HuH-7 (cell line): ENCODE results near the gene HDAC4.

Source experiments
- DNase-seq: peaks from one replicate; pipeline ENCODE4 v3.0.0; 2011; ENCODE audit warnings: low spot score

The HDAC4 gene

DNA sequence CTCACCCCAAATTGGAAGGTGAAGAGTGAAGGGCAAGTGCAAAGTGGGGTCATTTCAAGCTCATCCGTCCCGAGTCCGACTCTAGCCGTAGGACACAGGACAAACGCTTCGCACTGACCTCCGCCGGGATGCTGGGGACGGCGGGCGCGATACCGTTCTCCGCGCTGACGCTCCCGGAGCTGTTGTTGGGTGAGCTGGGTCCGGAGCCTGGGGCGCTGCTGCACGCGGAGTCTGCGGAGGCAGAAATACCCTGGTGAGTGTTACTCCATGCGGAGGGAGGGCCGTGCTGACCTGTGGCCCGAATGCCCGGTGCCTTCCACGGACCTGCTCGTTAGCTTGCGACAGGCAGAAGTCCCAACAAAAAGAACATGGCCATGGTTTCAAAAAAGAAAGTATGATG, 261.3 kb downstream of the HDAC4 start:
- DNase-seq = no peak

DNA sequence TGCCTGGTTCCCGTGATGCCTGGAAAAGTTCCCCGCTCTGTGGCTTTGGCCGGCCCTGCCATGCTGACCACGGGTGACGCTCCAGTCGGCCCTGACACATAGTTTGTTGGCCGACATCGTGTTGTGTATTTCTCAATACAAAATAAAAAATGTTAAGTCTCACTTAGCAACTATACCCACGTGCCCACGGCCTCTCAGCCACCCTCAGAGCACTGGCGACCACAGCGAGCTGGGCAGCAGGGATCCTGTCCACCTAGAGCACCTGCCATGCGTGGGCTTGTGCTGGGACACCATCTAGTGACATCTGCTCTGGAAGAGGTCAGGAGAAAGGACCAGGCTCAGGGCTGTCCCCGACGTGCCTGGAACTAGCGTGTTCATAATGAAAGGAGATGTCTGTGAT, 261.7 kb downstream of the HDAC4 start:
- DNase-seq = no peak

DNA sequence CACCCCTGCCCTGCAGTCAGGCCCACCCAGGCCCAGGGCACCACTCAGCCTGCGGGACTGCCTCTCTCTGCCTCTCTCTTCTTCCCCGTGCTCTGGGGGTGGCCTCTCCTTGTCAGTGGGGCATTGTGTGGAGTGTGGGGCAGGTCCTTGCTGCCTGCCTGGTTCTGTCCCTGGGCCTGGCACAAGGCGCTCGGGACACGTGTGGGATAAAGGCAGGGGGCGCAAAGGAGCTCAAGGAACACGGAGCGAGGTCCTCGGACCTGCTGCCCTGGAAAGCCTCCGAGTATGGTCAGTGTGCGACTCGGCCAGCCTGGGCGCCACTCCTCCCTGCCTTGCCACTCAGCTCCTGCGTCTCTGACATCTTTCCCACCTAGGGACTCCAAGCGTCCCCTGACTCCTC, 262.2 kb downstream of the HDAC4 start:
- no peak for DNase-seq

DNA sequence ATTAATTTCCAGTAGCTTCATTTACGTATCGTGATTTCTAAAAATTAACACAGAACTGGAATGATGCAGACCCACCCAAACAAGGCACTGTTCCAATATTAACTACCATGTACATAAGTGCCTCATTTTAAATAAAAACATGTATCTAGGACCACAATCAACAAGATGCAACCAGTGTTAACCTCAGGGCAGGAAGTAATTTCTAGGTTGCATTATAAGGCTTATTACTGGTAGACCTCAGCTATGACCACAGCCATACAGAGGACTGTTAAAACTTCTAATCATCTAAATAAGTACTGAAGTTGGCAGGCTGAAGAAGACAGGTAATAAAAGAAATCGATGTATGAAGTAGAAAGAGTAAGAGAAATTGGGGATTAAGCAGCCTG, 262.9 kb downstream of the HDAC4 start:
- DNase-seq = no peak

DNA sequence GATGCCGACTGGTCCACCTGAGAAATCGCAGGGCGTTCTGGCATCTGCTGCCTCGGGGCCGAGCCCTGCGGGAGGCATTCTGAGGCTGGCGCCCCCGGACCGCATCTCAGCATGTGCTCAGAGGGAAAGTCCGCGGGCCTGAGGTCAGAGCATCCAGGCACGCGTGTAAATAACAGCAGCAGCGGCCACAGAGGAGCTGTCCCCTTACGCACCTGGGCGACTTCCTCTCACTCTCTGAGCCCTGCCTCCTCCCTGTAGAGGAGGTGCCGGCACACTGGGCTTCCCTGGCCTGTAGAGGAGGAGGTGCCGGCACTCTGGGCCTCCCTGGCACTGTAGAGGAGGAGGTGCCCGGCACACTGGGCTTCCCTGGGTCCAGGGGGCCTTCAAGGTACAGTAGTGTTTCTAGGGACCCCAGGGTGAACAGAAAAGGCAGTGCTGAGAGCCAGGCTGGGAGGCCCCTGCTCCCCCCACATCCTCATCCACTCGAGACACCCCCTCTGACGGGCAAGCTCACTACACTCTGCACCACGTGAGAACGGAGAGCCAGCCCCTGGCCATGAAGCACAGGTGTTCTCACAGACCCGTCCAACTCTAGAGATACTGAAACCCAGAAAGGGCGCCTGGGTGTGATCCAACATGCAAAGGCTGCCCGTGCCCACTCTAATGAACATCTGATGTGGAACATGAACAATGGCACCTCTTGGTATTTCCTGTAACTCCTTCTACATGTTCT, 263.5 kb downstream of the HDAC4 start:
- DNase-seq = no peak

DNA sequence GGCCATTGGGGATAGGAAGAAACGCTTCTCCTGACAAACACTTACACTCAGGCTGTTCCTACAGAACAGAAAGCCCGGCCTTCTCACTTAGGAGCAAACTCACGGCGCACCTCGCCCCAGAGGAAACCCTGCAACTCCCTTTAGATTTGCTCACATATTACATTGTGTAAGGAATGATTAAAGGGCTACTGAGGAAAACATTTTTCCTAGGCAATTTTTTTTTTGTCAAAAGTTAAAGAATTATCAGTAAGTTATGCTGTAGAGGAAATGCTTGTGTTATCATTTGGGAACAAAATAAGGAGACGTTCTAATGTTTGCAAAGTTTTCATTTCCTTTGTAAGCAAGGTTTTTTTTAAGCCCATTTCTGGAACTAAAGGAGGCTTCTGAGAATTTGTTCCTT, 264.1 kb downstream of the HDAC4 start:
- DNase-seq = no peak

DNA sequence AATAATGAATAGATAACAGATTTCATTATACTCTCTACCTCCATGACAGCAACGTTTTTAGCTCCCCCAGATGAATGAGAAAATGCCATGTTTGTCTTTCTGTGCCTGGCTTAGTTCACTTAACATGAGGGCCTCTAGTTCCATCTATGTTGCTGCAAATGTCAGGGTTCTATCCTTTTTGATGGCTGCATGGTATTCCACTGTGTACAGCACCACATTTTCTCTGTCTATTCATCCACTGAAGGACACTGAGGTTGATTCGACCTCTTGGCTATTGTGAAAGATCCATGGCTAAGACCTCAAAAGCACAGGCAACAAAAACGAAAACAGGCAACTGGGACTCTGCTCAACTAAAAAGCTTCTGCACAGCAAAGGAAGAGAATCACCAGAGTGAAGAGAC, 264.6 kb downstream of the HDAC4 start:
- DNase-seq = no peak

DNA sequence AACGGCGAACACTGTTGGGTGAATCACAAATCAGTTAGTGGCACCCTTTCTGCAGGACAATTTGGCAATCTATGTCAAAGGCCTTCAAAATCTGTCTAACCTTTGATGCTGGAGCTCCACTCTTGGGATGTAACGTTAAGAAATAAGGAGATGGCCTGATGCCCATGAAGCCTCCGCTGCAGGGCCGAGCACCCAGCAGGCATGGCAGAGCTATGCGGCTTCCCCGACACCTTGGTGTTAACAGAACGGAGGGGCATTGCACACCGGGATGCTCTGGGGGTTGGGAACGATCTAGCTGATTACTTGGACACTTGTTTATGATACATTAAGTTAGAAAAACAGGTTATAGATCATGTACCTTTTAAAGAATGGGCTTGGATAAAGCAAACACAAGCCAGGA, 265.3 kb downstream of the HDAC4 start:
- DNase-seq = no peak

DNA sequence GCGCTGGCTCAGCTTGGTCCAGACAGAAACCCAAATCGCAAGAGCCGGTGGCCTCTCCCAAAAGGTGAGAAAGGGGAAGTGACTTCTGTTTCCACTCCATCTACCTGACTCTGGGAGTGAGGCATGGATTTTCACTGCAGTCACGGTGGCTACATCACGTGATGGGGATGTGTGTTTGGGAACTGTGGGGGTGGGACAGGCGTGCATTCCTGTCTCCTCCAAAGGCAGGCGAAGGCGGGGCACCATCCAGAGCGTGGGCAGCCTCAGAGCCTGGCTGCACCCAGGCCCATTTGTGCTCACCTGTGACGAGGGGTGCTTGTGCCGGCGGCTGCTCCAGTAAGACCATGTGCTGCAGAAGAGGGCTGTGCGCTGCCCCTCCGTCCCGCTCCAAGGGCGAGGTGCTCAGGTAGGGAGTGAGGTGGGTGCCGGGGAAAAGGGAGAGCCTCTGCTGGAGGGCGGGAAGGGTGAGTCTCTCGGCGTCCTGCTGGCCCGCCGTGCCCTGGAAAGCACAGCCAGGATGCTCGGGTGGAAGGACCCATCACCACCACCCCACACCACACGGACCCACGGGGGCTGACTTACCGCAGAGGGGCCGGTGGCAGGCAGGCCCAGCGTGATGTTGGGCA, 266.8 kb downstream of the HDAC4 start:
- DNase-seq = no peak

DNA sequence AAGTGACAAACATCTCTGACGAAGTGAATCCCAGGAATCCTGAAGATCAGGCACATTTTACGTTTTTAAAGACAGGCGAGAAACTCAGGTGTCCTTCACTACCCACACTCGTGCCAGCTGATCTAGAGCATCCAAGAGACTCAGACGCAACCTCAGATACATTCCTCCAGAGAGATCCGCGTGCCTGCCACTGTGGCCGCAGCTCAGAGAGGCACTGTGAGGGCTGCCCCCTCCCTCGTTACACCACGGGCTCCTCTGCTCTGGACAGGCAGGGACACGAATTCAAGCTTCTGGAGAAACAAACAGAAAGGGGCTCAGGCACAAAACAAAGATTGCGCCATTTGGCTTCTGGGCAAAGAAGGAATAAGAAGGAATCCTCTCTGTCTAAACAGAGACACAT, 268.0 kb downstream of the HDAC4 start:
- DNase-seq = no peak

DNA sequence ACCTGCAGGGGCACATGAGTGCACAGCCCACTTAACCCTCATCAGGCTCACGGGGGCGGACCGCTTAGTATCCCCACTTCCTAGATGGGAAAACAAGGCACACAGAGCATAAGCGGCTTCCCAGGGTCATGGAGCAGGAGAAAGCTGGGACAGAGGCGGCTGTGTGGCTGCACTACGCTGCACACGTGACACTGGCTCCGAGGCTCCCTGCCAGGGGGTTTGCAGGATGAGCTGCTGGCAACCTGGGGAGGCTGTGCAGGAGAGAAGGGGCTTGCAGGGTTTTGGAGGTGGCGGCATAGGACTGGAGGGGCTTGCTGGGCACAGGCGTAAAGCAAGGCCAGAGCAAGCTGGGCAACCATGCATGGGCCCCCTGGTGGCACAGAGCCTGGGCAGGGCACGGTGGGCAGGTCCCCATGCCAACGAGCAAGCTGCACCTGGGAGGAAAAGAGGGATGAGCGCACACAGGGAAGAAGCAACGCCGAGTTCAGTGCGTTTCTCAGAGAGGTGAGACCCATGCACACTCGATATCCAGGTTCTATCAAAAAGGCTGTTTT, 268.6 kb downstream of the HDAC4 start:
- no peak for DNase-seq

DNA sequence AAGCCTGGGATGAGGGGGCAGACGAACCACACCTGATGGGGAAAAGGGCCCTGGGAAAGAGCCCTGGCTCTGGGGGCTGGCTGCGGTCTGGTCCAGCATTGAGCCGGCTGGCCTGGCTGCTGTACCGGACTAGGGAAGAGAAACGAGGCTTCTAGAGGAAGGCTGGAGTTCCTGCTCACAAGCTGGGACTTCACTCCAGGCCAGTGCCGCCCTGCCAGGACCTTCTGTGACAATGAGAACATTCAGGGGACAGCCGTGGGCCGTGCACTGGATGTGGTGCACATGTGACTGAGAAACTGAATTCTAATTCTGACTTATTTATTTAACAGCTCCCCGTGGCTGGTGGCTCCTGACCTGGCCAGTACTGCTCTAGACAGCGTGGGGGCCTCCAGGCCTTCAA, 269.3 kb downstream of the HDAC4 start:
- no peak for DNase-seq

DNA sequence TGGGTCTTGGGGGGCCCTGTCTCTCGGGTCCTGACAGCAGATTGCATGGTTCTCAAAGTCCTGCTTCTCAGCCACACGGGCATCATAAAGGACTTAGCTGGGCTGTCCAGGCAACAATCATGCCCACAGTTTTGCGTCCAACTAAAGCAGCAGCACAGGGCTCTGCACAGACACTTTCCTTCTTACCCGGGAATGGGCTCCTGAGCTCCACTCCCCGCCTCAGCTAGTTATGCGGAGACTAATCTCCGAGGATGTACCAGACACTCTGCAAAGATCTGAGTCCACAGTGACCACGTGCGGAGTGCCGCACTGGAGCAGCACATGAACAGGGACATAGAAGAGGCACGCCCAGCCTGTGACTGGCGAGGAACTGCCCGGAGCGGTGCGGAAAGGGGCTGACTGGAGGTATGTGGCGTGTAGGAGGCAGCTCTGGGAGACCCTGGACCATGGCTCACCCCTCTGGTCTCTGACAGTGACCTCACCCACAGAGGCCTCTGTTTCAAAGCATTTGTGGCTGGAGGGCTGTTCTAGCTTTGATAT, 270.0 kb downstream of the HDAC4 start:
- DNase-seq = no peak

DNA sequence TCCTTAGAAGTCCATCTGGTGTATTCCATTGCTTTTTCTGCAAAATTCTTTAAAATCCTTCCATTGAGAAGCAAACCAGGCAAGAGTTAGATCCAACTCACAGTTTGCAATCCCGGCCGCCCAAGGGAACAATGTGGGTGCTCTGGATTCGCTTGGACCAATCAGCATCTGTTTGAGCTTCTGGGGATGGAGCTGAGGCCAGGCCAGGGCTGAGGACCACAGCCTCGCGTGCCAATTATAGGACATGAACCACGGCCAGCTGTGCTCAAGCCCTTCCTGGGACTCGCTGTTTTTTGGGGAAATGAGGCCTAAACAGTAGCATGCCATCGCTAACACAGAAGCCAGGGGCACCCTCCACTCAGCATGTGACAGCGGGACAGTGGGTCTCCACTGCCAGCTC, 270.8 kb downstream of the HDAC4 start:
- DNase-seq = no peak

DNA sequence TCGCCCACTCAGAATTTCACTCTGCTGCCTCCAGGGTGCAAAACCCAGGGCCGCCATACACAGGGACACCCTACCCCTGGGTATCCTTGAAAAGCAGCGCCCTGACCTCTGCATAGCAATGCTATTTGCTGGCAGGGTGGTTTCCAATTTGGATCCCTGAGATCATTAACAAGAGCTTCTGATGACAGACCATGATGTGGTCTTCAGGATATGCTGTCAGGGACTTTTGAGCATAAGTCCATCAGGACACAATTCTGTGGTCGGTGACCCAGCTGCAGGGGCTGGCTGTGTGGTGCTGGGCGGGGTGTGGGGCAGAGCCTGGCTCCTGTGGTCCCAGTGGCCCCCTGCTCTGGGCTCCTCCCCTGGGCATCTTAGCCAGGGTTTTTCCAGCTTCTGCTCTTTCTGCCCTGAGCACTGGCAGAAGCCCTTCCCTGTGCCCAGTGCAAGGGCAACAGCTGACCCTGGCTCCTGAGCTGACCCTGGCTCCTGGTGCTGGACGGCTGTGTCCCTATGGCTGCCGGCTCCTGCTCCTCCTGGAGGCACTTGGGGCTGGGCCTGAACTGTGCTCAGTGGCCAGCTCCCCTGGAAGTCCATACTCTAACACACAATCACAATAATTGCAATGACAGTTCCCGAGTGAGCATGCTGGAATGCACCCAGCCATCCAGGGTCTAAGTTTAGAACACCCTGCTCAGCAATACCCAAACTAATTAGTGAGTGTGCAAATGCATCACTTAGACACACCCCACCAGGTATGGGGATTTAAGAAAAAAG, 271.5 kb downstream of the HDAC4 start:
- DNase-seq = no peak

DNA sequence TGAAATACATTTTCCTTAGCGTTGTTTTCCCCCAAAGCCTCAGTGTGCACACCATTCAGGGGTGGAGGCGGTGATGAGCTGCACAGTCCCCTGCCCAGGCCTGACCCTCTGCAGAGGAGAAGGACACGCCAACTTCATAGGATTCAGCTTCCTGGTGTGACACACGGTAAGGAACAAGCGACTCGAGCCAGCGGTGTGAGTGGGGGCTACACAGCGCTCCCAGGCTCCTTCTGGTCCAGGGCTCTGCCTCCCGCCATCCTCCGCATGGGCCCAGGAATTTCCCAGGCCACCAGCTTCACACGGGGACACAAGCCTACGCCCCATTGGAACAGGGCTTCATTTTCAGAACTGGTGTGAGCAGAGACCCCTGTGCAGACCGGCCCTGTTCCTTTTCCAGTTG, 272.1 kb downstream of the HDAC4 start:
- DNase-seq = no peak

DNA sequence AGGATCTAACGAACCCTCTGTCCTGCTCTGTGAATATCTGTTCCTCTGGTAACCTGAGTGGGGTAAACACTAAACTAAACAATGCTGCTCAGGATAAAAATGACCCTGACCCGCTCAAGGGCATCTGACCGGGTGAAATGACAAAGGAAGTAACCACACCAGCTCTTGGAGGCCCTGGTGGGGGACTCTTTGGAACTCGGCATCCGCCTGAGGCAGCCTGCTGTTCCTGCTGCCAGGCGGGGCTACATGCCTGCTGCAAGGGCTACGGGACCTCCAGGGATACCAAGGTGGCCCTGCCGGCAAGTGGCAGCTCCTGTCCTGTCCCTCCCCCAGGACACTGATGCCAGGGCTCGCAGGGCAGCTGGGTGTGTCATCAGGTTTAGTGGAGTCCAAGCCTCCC, 273.3 kb downstream of the HDAC4 start:
- no peak for DNase-seq

DNA sequence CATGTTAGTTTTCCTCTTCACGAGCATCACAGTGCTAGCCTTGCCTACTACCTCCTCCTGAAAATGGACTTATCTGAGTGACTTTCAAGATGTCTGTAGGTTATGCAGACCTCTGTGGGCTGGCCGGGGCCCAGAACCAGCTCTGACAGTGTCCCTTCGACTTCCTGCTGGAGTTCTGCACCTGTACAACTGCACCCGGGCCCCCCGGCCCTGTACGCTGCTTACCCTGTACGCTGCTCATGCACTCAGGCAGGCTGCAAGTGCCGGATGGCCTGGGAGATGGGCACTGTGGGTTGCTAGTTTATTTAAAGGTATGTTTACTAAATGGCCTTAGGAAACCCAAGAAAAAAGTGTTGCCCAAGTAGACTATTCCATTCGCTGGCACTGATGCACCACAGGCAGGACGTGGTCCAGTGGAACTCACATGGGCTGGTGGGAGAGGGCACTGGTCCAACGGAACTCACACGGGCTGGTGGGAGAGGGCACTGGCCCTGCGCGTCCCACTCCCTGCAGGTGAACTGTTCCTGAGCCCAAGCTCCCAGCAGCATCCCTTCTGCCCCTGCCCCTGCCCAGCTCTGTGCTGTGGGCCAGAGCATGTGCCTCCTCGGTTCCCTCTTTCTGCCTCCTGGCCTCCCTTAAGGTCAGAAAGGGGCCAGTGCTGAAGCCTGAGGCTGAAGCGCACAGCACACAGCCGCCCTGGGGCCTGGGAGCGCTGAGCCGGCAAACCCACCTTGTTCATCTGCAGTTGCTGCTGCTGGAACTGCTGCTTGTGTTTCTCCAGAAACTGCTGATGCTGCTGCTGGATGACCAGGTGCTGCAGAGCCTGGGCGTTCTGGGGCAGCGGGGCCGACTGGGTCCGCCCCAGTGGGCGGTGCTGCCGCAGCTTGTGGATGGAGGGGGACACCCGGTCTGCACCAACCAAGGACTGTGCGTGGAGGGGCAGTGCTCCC, 274.8 kb downstream of the HDAC4 start:
- DNase-seq = no peak

DNA sequence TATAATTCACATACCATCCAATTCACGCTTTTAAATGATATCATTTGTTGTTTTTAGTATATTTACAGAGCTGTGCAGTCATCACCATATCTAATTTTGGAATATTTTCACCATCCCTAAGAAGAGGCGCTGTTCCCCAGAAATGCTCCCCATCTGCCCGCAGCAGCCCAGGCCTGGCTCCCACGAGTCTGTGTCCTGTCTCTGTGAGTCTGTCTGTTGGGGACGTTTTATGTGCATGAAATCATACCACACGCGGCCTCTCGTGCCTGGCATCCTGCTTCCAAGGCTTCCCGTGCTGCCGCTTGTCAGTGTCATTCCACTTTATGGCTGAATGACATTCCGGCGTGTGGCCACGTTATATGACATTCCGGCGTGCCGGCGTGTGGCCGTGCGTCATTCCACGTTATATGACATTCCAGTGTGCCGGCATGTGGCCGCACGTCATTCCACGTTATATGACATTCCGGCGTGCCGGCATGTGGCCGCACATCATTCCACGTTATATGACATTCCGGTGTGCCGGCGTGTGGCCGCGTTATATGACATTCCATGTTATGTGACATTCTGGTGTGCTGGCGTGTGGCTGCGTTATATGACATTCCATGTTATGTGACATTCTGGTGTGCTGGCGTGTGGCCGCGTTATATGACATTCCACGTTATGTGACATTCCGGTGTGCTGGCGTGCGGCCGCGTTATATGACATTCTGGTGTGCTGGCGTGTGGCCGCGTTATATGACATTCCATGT, 276.5 kb downstream of the HDAC4 start:
- DNase-seq = no peak

DNA sequence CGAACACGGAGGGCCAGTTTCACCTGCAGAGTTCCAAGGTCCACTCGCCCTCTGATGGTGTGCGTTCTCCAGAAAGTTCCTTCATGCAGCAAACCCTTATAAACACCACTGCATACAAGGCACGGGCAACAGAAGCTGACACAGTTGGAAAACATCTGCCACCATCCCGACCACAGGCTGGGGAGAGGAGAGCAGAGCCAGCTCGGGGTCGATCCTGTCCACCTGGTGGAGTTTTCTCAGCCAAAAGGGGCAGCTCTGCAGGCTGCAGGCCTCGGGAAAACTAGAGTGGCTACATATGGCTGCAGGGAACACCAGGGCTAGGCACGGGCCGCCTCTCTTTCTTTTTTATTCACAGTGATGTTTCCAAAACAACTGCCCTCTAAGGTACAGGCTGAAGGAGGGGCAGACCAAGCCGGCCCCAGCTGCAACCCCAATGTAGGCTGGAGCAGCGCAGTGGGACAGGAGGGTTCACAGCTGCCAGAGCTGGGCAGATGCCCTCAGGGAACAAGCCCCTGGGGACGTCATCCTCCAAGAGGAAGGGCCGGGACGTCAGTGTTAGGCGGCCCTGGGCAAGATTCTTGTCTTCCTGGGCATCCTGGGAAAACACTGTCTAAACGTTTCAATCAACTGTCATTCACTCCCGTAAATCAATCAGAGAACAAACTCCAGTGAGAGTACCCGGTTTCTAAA, 278.3 kb downstream of the HDAC4 start:
- no peak for DNase-seq
